ENCODE results near the gene CLPTM1L. TPM values are rescaled to one million over a fixed set of nuclear protein-coding genes. Genes with fewer than 3 reads are reported as not detected.
"Not testable (repeated sequence)": the region's sequence is repeated elsewhere in the genome, so short reads cannot be mapped to it uniquely, and the experiment has no call there.

The CLPTM1L gene
- total and polyA plus RNA-seq, 9 of the 15 experiments (the other 6 are each of a cell fraction or from before 2014, with no cell fraction given) = 3.5 to 217 (median 177) TPM

DNA sequence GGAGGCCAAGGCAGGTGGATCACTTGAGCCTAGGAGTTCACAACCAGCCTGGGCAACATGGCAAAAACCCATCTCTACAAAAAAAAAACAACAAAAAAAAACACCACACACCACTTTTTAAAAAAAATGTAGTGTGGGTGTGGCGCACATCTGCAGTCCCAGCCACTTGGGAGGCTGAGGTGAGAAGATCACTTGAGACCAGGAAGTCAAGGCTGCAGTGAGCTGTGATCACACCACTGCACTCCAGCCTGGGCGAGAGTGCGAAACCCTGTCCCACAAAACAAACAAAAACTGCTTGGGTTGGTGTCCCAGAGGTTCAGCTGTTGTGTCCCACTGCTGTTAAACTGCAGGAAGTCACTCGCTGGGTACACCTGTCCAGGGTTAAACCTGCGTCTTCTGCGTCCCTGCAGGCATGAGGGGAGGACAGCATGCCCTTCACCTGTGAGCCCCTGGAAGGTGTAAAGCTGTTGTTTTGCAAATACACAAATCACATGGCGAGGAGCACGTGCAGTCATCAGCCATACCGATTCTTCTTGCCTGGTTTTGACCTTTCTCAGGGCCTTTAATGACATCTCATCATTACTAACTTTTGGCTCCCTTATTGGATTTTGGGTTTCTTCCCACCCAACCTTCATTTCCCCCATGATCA, 29.3 kb upstream of the CLPTM1L start (continued):
- TF ChIP-seq ZHX1 (conservative IDR thresholded peaks at IDR 0.05; ENCODE audit: low read length) = no peak
- TF ChIP-seq PHTF2 (CRISPR knock-in tag; IDR thresholded peaks at IDR 0.05) = no peak
- no peak for TF ChIP-seq ZNF274 (IDR thresholded peaks at IDR 0.05; ENCODE audit: borderline replicate concordance, low read depth, low read length)
- no peak for TF ChIP-seq FOXA1 (IDR thresholded peaks at IDR 0.05; ENCODE audit: borderline replicate concordance)

GRCh38 chr5:1371972-1372342, 27.1 kb upstream of the CLPTM1L start:
- peaks cover 64 to 73% of the 10 kb centered on the region in 2 experiments for H3K27me3 ChIP-seq (ENCODE audit: control insufficient read depth in 2 of 2, insufficient read depth in 2 of 2, low read length in 2 of 2)
- intact Hi-C loops (cut with micrococcal nuclease); H3K4me1 ChIP-seq (replicated peaks in 1 of 2; ENCODE audit: control insufficient read depth in 2 of 2, insufficient read depth in 2 of 2, low read length in 2 of 2); H3K9ac ChIP-seq (ENCODE audit: insufficient read depth in 1 of 2, low read depth in 2 of 2, low read length in 2 of 2); in situ Hi-C loops (cut with MboI); H4K20me1 ChIP-seq (replicated peaks; ENCODE audit: control insufficient read depth, insufficient read depth, low read length); H2AFZ ChIP-seq (ENCODE audit: low read depth, low read length); H3K27ac ChIP-seq (ENCODE audit: extremely low read depth, low read depth, low read length); FAIRE-seq; CTCF ChIA-PET (ENCODE audit: low intra/inter-chr PET ratio); H3K4me3 ChIP-seq; H3K9me1 ChIP-seq (ENCODE audit: control insufficient read depth, insufficient read depth, low read length); BruUV-seq (replicated peaks); H3K4me2 ChIP-seq (ENCODE audit: insufficient read depth, low read length); H3K9me3 ChIP-seq (replicated peaks; ENCODE audit: control insufficient read depth, insufficient read depth, low read depth, low read length); DNase-seq (ENCODE audit: extremely low read depth in 1 of 4, low spot score in 3 of 4); H3K36me3 ChIP-seq (ENCODE audit: control insufficient read depth, insufficient read depth, low read length); ATAC-seq; H3K79me2 ChIP-seq (ENCODE audit: control insufficient read depth, insufficient read depth, low read length): not testable (repeated sequence)
- 0% methylated on average over 4 of the region's 4 CpGs for WGBS (ENCODE audit: insufficient coverage, low coverage, missing lambda C conversion rate)
- POLR2A ChIA-PET = interaction anchor here (0.5 to 1.3 kb wide), 2 partner anchors 10 to 328 kb away, joined by 3 to 4 read pairs; no protein-coding TSS in a partner anchor

All from K562 (cell line).